ENCODE results near the gene PAFAH2. TPM values are rescaled to one million over a fixed set of nuclear protein-coding genes. Genes with fewer than 3 reads are reported as not detected.

The PAFAH2 gene
- total RNA-seq, 1 donor from 2014 or later = 19.4 TPM

- Histone ChIP-seq H3K4me3 (no peak overlapping the region), H3K4me1 (peaks cover 7% of the 10 kb centered on the region), H3K9me3 (no peaks in the 10 kb centered on the region), H3K27me3 (ENCODE audit: low read depth) (no peaks in the 10 kb centered on the region), H3K36me3 (no peaks in the 10 kb centered on the region), H3K27ac (no peak overlapping the region)
- intact Hi-C loops (cut with DNase I) = no loop called here
- TF ChIP-seq CTCF (IDR thresholded peaks at IDR 0.05) = no peak
- DNase-seq (no peak), ATAC-seq (no peak)
These were observed 12.1 kb upstream of the PAFAH2 start for GRCh38 chr1:26009796-26010447.

GRCh38 chr1:26006710-26007109, 8.8 kb upstream of the PAFAH2 start:
- H3K9me3 ChIP-seq = no peaks in the 10 kb centered on the region
- no peak overlapping the region for H3K27ac ChIP-seq
- intact Hi-C loops (cut with DNase I) = no loop called here
- H3K36me3 ChIP-seq = no peaks in the 10 kb centered on the region
- no peaks in the 10 kb centered on the region for H3K4me1 ChIP-seq
- H3K27me3 ChIP-seq (ENCODE audit: low read depth) = no peaks in the 10 kb centered on the region
- TF ChIP-seq CTCF (IDR thresholded peaks at IDR 0.05) = no peak
- no peak for ATAC-seq
- no peak overlapping the region for H3K4me3 ChIP-seq
- no peak for DNase-seq

GRCh38 chr1:26005434-26006105, 7.7 kb upstream of the PAFAH2 start:
- intact Hi-C loops (cut with DNase I) = no loop called here
- H3K36me3 ChIP-seq = no peaks in the 10 kb centered on the region
- ATAC-seq = no peak
- H3K27me3 ChIP-seq (ENCODE audit: low read depth) = no peaks in the 10 kb centered on the region
- H3K4me1 ChIP-seq = no peaks in the 10 kb centered on the region
- no peaks in the 10 kb centered on the region for H3K9me3 ChIP-seq
- H3K4me3 ChIP-seq = no peak overlapping the region
- no peak for DNase-seq
- H3K27ac ChIP-seq = no peak overlapping the region
- no peak for TF ChIP-seq CTCF (IDR thresholded peaks at IDR 0.05)

- DNase-seq = no peak
- Histone ChIP-seq H3K4me3 (no peak overlapping the region), H3K36me3 (no peaks in the 10 kb centered on the region), H3K27me3 (ENCODE audit: low read depth) (no peaks in the 10 kb centered on the region), H3K4me1 (no peaks in the 10 kb centered on the region), H3K9me3 (no peaks in the 10 kb centered on the region), H3K27ac (no peak overlapping the region)
- ATAC-seq = no peak
- TF ChIP-seq CTCF (IDR thresholded peaks at IDR 0.05) = no peak
- intact Hi-C loops (cut with DNase I) = no loop called here
These were observed 5.9 kb upstream of the PAFAH2 start for GRCh38 chr1:26003756-26004155.

GRCh38 chr1:26003262-26003661, 5.4 kb upstream of the PAFAH2 start:
- no peak overlapping the region for H3K27ac ChIP-seq
- no peak for TF ChIP-seq CTCF (IDR thresholded peaks at IDR 0.05)
- no peak for DNase-seq
- no peak for ATAC-seq
- no peaks in the 10 kb centered on the region for H3K9me3 ChIP-seq
- H3K36me3 ChIP-seq = no peaks in the 10 kb centered on the region
- H3K4me3 ChIP-seq = no peak overlapping the region
- peaks cover 4% of the 10 kb centered on the region for H3K4me1 ChIP-seq
- intact Hi-C loops (cut with DNase I) = no loop called here
- no peaks in the 10 kb centered on the region for H3K27me3 ChIP-seq (ENCODE audit: low read depth)
